ENCODE data around the gene USP15.

The USP15 gene

GRCh38 chr12:62233805-62234204 is 26.4 kb upstream of the USP15 start:
- TF ChIP-seq YY1 (IDR thresholded peaks at IDR 0.05; ENCODE audit: low read depth) (no peak), CREB1 (IDR thresholded peaks at IDR 0.05; ENCODE audit: low read depth) (no peak)

GRCh38 chr12:62239571-62239970 is 20.6 kb upstream of the USP15 start:
- TF ChIP-seq, protein P1, sequence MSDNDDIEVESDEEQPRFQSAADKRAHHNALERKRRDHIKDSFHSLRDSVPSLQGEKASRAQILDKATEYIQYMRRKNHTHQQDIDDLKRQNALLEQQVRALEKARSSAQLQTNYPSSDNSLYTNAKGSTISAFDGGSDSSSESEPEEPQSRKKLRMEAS (IDR thresholded peaks at IDR 0.05), result no peak
- TF ChIP-seq, protein P2, sequence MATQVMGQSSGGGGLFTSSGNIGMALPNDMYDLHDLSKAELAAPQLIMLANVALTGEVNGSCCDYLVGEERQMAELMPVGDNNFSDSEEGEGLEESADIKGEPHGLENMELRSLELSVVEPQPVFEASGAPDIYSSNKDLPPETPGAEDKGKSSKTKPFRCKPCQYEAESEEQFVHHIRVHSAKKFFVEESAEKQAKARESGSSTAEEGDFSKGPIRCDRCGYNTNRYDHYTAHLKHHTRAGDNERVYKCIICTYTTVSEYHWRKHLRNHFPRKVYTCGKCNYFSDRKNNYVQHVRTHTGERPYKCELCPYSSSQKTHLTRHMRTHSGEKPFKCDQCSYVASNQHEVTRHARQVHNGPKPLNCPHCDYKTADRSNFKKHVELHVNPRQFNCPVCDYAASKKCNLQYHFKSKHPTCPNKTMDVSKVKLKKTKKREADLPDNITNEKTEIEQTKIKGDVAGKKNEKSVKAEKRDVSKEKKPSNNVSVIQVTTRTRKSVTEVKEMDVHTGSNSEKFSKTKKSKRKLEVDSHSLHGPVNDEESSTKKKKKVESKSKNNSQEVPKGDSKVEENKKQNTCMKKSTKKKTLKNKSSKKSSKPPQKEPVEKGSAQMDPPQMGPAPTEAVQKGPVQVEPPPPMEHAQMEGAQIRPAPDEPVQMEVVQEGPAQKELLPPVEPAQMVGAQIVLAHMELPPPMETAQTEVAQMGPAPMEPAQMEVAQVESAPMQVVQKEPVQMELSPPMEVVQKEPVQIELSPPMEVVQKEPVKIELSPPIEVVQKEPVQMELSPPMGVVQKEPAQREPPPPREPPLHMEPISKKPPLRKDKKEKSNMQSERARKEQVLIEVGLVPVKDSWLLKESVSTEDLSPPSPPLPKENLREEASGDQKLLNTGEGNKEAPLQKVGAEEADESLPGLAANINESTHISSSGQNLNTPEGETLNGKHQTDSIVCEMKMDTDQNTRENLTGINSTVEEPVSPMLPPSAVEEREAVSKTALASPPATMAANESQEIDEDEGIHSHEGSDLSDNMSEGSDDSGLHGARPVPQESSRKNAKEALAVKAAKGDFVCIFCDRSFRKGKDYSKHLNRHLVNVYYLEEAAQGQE (IDR thresholded peaks at IDR 0.05; ENCODE audit: low read depth), result no peak
- TF ChIP-seq YY1 (IDR thresholded peaks at IDR 0.05; ENCODE audit: low read depth) (no peak), EP300 (IDR thresholded peaks at IDR 0.05; ENCODE audit: borderline replicate concordance) (no peak), RAD21 (IDR thresholded peaks at IDR 0.05; ENCODE audit: low read depth) (no peak), TCF12 (IDR thresholded peaks at IDR 0.05; ENCODE audit: low read depth) (no peak), TEAD4 (IDR thresholded peaks at IDR 0.05) (no peak), CEBPB (IDR thresholded peaks at IDR 0.05) (no peak), CREB1 (IDR thresholded peaks at IDR 0.05; ENCODE audit: low read depth) (no peak), EGR1 (IDR thresholded peaks at IDR 0.05) (no peak), FOXM1 (IDR thresholded peaks at IDR 0.05; ENCODE audit: borderline replicate concordance, low read depth) (no peak), NFIC (IDR thresholded peaks at IDR 0.05) (no peak), TAF1 (IDR thresholded peaks at IDR 0.05; ENCODE audit: low read depth) (no peak), USF1 (IDR thresholded peaks at IDR 0.05) (no peak)

DNA sequence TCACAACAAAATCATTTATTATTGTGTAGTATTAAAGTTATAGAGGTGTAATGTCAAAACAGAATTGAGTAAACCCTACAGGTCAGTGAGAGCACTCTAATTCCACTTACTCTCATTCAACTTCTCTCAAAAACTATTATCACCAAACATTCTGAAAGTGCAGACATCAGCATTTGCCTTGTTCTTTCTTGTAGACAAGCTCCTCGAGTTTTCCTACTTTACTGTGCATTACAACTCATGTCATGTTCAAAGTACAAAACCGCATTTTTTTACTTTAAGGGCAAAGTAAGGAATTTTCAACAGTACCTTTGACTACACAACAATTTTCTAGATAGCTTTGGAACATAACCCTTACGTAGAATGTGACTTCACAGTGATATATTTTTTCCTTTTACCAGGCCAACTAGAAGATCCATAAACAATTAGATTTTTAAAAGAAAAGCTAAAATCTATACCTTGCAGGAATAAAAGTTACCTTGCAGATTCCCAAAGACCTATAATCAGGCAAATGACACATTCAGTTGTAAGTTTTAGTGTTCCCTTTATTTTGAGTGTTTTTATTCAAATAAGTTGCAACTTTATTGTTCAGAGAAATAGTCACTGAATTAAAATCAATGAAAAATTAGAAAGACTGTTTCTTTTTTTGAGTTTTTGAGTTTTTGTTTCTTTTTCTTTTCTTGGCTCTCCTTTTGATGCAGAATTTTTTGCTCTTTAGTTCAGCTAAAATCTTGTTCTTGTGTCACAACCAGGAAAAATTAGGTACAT is 12.7 kb upstream of the USP15 start:
- no peak for TF ChIP-seq USF1 (IDR thresholded peaks at IDR 0.05)
- TF ChIP-seq ZBTB7A (IDR thresholded peaks at IDR 0.05; ENCODE audit: low read depth), result no peak
- TF ChIP-seq CEBPB (IDR thresholded peaks at IDR 0.05), result no peak
- no peak for TF ChIP-seq FOXM1 (IDR thresholded peaks at IDR 0.05; ENCODE audit: borderline replicate concordance, low read depth)
- TF ChIP-seq, protein P2 (IDR thresholded peaks at IDR 0.05; ENCODE audit: low read depth), result no peak
- no peak for TF ChIP-seq TEAD4 (IDR thresholded peaks at IDR 0.05)
- no peak for TF ChIP-seq EGR1 (IDR thresholded peaks at IDR 0.05)
- TF ChIP-seq NFIC (IDR thresholded peaks at IDR 0.05), result no peak
- no peak for TF ChIP-seq CREB1 (IDR thresholded peaks at IDR 0.05; ENCODE audit: low read depth)

GRCh38 chr12:62248873-62249272 is 11.3 kb upstream of the USP15 start:
- no peak for TF ChIP-seq TCF12 (IDR thresholded peaks at IDR 0.05; ENCODE audit: low read depth)
- TF ChIP-seq EP300 (IDR thresholded peaks at IDR 0.05; ENCODE audit: borderline replicate concordance), result no peak
- TF ChIP-seq CREB1 (IDR thresholded peaks at IDR 0.05; ENCODE audit: low read depth), result no peak
- TF ChIP-seq, protein P1 (IDR thresholded peaks at IDR 0.05), result no peak
- no peak for TF ChIP-seq FOXM1 (IDR thresholded peaks at IDR 0.05; ENCODE audit: borderline replicate concordance, low read depth)
- TF ChIP-seq YY1 (IDR thresholded peaks at IDR 0.05; ENCODE audit: low read depth), result no peak
- no peak for TF ChIP-seq TAF1 (IDR thresholded peaks at IDR 0.05; ENCODE audit: low read depth)
- no peak for TF ChIP-seq TEAD4 (IDR thresholded peaks at IDR 0.05)
- TF ChIP-seq, protein P2 (IDR thresholded peaks at IDR 0.05; ENCODE audit: low read depth), result no peak
- no peak for TF ChIP-seq CEBPB (IDR thresholded peaks at IDR 0.05)
- no peak for TF ChIP-seq NFIC (IDR thresholded peaks at IDR 0.05)
